KOPT-K1 (cell line): Measurements from ENCODE around the gene WBP2.
"Not testable (repeated sequence)": the region's sequence is repeated elsewhere in the genome, so short reads cannot be mapped to it uniquely, and the experiment has no call there.

ENCODE experiments used
- H3K27ac ChIP-seq: fragments of 200-600 bp; sonication (generic); 2 replicates; pipeline ENCODE4 v1.5.1; 2016; ENCODE audit warnings: antibody characterized with exemption, mild to moderate bottlenecking, low read depth, low read length; ENCODE audit not compliant: poor library complexity, severe bottlenecking
- H3K36me3 ChIP-seq: fragments of 200-600 bp; sonication (generic); 2 replicates; pipeline ENCODE4 v1.5.1; 2017; ENCODE audit warnings: antibody characterized with exemption, mild to moderate bottlenecking, low read length, moderate library complexity; ENCODE audit not compliant: insufficient read depth
- H3K9me3 ChIP-seq: fragments of 200-600 bp; sonication (generic); 2 replicates; pipeline ENCODE4 v1.5.1; 2017; ENCODE audit warnings: antibody characterized with exemption, low read length, mild to moderate bottlenecking; ENCODE audit not compliant: insufficient read depth, poor library complexity, severe bottlenecking

WBP2 gene

DNA sequence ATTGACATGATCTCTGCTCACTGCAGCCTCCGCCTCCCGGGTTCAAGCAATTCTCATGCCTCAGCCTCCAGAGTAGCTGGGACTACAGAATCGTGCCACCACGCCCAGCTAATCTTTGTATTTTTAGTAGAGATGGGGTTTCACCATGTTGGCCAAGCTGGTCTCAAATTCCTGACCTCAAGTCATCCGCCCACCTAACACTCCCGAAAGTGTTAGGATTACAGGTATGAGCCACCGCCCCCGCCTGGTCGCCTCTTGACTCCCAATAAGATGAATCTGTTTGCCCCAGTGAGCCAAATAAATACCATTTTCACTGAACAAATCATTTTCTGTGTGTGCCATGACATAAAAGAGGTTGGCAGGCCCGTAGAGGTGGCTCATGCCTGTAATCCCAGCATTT lies 4.2 kb upstream of the WBP2 start:
- H3K27ac ChIP-seq, H3K36me3 ChIP-seq, H3K9me3 ChIP-seq: not testable (repeated sequence)

DNA sequence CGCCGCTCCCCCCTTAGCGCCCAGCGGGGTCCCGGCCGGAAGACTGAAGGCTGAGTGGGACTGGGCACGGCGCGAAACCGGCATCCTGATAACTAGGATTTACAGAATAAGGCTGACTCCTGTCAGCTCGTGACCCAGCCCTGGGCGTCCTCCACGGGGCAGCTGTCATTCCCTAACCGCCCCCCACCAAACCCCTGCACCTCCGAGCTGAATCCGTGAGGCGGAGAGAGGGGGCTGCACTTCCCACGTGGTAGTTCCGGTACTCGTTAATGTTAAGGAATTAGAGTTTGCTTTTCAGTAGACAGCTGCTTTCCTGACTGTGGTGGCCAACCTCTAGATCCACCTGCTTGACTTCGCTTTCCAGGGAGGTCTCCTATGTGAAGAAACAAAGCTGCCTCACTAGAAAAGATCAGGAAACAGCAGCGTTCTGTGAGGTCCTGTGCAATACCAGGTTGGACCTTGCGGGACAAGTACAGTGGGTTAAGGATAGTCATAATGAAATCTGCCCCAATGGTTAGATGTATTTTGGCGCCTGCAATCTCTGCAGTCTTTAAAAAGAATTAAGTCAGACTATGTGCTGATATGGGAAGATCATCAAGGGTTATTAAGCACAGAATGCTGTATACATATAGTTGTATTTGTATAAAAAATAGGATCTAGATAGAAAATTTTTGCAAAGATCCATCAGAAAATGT lies 1.1 kb upstream of the WBP2 start:
- Histone ChIP-seq H3K36me3 (peaks cover 5% of the 10 kb centered on the region), H3K27ac (peak overlapping the region; percentile 82), H3K9me3 (no peaks in the 10 kb centered on the region)

GRCh38 chr17:75854881-75855309 lies 240 bp downstream of the WBP2 start:
- peaks cover 18% of the 10 kb centered on the region for H3K36me3 ChIP-seq
- no peaks in the 10 kb centered on the region for H3K9me3 ChIP-seq
- peak overlapping the region; percentile 82 for H3K27ac ChIP-seq

DNA sequence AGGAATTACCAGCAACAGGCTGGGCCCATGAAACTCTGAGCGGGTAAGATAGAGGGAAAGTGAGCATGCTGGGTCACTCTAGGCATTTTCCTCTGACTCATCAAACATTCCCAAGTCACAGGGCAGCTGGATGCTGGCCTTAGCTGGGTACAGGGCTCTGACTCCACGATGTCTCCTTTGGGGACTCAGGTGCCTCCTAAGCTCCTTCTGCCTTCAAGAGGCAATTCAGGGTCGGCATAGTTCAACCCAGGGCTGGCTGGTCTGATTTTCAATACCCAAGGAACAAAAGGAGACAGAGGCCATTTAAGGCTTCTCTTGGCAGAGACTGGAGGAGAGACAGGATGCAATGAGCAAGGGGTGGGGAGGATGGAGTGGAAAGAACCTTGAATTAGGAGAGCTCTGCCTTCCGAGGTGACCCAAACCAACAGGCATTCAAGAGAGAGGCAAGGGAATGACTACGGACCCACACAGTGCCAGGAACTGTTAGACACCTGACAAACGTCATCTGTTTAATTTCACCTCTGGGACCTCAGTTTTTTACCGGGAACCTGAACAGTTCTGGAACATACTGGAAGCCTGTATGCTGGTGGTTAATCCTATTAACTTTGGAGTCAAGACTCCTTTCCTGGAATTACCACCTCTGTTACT lies 910 bp downstream of the WBP2 start:
- Histone ChIP-seq H3K36me3 (peaks cover 25% of the 10 kb centered on the region), H3K27ac (peak overlapping the region; percentile 82), H3K9me3 (no peaks in the 10 kb centered on the region)

DNA sequence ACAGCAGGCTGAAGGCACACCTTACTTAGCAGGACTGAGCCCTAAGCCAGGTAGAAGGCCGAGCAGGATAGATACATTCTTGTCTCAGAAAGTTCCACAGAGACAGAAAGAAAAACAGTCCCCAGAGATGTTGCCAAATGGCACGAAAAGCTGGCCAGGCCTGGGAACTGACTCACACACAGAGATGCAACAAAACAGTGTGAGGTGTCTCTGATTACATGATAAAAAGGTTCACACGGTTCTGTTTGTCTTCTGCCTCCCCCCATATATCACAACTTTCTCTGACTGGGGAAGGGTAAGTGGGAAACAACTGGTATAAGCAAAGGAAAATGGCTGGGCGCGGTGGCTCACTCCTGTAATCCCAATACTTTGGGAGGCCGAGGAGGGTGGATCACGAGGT lies 1.7 kb downstream of the WBP2 start:
- H3K36me3 ChIP-seq: peaks cover 33% of the 10 kb centered on the region
- H3K9me3 ChIP-seq: no peaks in the 10 kb centered on the region
- H3K27ac ChIP-seq: no peak overlapping the region

DNA sequence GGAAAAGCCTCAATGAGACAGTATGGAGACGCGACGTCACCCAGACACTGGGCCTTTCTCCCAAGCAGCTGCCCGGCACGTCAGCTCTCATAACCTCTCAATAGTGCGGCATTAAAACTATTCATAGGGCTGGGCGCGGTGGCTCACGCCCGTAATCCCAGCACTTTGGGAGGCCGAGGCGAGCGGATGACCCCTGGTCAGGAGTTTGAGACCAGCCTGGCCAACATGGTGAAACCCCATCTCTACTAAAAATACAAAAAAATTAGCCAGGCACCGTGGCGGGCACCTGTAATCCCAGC lies 3.5 kb downstream of the WBP2 start:
- H3K9me3 ChIP-seq, H3K27ac ChIP-seq: not testable (repeated sequence)
- H3K36me3 ChIP-seq: peaks cover 51% of the 10 kb centered on the region

GRCh38 chr17:75850928-75851692 lies 4.0 kb downstream of the WBP2 start:
- no peaks in the 10 kb centered on the region for H3K9me3 ChIP-seq
- no peak overlapping the region for H3K27ac ChIP-seq
- peaks cover 56% of the 10 kb centered on the region for H3K36me3 ChIP-seq

DNA sequence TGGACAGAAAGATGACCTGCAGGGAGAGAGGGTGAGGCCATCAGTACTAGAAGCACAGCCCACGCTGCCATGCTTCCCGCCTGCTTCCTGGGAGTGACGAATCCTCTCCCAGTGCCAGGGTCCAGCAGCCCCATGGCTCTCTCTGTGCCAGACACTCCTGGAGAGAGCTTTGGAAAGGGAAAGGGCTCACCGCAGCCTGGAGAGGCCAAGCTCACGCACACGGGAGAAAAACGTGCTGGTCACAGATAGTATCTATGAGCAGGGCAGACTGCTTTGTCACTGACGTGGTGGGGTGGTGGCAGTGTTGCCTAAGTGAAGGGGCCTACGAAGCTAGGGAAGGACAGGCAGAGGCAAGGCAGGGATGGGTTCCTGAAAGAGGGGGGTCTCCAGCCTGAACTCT lies 5.4 kb downstream of the WBP2 start:
- Histone ChIP-seq H3K9me3 (no peaks in the 10 kb centered on the region), H3K27ac (no peak overlapping the region), H3K36me3 (peaks cover 61% of the 10 kb centered on the region)

GRCh38 chr17:75849279-75849646 lies 5.9 kb downstream of the WBP2 start:
- peaks cover 61% of the 10 kb centered on the region for H3K36me3 ChIP-seq
- no peak overlapping the region for H3K27ac ChIP-seq
- H3K9me3 ChIP-seq: no peaks in the 10 kb centered on the region

DNA sequence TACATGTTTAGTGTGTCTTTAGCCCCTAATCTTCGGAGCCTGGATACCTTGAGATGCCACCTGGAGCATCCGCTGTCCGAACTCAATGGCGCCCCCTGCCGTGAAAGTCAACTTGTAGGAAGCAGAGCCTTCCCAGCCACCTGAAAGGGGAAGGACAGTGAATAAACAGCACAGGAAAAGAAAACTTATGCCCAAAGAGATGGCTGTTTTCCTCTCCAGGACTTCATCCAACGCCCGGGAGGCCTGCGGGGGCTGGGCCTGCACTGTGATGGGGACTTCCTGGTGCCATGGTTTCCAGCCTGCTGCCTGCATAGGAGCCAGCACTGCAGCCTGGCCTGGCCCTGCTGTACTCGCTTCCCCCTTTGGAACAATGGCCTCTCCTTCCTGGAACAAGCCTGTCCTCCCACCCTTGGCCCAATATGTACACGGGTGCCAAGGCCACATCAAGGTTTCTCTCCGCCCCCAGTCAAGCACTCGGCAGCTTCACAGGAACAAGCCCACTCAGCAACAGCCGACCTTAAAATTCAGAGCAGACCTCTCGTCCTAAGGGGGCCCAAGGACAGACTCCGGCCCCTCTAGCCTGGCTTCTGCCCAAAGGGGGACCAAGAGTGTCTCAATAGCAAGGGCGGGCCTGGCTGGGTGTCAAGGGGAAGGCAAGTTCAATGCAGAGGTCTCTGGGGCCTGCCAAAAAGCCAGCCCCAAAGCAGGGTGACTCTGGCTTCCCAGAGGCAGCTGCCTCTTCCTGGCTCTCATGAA lies 6.4 kb downstream of the WBP2 start:
- Histone ChIP-seq H3K36me3 (peaks cover 61% of the 10 kb centered on the region), H3K9me3 (no peaks in the 10 kb centered on the region), H3K27ac (no peak overlapping the region)

GRCh38 chr17:75847614-75848522 lies 7.3 kb downstream of the WBP2 start:
- Histone ChIP-seq H3K36me3 (peaks cover 61% of the 10 kb centered on the region), H3K27ac (no peak overlapping the region), H3K9me3 (no peaks in the 10 kb centered on the region)

DNA sequence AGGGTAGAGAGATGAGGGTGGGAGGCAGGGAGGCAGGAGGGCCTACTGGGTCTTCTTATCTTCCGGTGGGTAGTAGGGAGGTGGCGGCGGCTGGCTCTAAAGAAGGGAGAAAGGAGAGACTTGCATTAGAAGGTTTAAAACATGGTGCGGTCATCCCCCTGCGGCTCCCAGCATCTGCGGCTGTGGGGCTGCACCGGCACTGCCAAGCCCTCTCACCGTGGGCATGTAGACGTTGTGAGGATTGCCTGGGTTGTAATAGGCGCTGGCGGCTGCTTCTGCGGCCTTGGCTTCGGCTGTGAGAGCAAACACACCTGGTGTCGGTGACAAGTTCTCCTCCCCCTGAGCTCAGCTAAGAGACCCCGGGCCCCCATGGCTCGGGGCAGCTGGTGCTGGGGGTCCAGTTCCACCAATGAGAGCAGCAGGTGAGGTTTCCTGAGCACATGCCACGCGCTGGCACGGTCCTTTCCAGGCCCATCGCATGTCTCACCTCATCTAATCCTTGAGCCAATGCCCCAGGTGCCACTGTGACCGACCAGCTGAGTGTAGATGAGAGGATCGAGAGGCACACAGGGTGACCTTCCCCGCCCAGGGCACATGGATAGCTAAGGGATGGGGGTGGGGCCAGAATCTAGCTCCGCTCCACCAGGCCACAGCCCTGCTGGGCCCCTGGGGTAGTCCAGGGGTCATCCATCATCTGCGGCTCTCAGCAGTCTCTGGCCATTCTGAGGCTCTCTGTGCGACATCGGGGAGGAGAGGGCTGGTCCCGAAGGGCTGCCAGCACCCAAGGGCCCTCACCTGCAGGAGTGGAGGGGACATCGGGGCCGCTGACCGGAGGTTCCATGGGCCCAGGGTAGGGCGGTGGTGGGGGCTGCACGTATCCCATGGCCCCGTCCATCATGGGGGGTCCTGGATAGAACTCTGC lies 8.2 kb downstream of the WBP2 start:
- Histone ChIP-seq H3K27ac (no peak overlapping the region), H3K9me3 (no peaks in the 10 kb centered on the region), H3K36me3 (peaks cover 67% of the 10 kb centered on the region)

DNA sequence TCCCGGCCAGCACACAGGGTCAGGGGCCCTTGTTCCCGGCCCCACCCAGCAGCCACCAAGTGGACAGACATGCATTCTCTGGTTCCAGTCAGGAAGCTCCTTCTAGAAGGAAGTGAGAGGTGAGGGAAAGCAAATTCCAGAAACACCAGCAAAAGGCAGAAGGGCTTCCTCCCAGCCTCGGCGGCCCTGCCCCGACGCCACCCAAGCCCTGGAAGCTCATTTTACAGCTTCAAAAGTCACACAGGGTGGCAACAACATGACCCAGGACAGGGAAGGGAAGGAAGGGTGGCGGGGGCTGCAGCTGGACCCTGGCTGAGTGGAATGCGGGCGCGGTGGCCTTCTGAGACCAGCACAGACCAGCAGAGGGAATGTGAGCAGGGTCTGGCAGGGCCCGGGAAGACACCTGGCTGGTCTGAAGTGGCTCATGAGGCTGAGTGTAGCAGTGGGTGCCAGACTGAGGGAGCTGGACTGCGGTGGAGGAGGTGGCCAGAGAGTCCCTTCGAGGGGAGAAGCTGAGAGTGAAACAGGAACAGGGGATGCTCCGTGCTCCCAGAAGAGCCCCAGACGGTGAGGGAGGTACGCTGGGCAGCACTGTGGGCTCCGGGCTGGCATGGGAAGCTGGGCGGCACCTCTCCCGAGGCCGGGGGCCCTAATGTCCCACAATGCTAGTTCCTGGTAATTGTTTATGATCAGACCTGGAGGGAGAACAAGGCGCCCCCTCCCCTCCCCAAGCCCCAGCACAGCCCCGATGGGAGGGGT lies 9.0 kb downstream of the WBP2 start:
- Histone ChIP-seq H3K36me3 (peaks cover 63% of the 10 kb centered on the region), H3K9me3 (no peaks in the 10 kb centered on the region), H3K27ac (peak overlapping the region; percentile 91)
